DOHH2 (cell line): ENCODE measurements around the gene KRT33B.

Experiments used
- H3F3A ChIP-seq: fragments of 200-600 bp; sonication (generic), shearing (Covaris generic); 2 replicates; pipeline ENCODE4 v1.6.0; 2016; ENCODE audit warnings: antibody characterized with exemption, mild to moderate bottlenecking; ENCODE audit not compliant: control insufficient read depth, insufficient read depth
- H3K27ac ChIP-seq: fragments of 200-600 bp; sonication (generic); 2 replicates; pipeline ENCODE4 v1.5.1; 2014; ENCODE audit warnings: low read depth, mild to moderate bottlenecking, low read length, moderate library complexity
- H3K27me3 ChIP-seq: fragments of 200-600 bp; sonication (generic); 2 replicates; pipeline ENCODE4 v1.6.1; 2014; ENCODE audit warnings: mild to moderate bottlenecking, low read length, mixed read lengths; ENCODE audit not compliant: control insufficient read depth
- H3K36me3 ChIP-seq: fragments of 200-600 bp; sonication (generic); 2 replicates; pipeline ENCODE4 v1.6.1; 2014; ENCODE audit warnings: mild to moderate bottlenecking, low read length, moderate library complexity, mixed read lengths; ENCODE audit not compliant: control insufficient read depth
- H3K4me1 ChIP-seq: fragments of 200-600 bp; sonication (generic); 2 replicates; pipeline ENCODE4 v1.6.1; 2014; ENCODE audit warnings: mild to moderate bottlenecking, low read length, mixed read lengths; ENCODE audit not compliant: control insufficient read depth
- H3K4me2 ChIP-seq: fragments of 200-600 bp; sonication (generic); 2 replicates; pipeline ENCODE4 v1.6.0; 2014; ENCODE audit warnings: mild to moderate bottlenecking, low read length, moderate library complexity
- H3K4me3 ChIP-seq: fragments of 200-600 bp; sonication (generic); 2 replicates; pipeline ENCODE4 v1.5.1; 2014; ENCODE audit warnings: mild to moderate bottlenecking, low read length, mixed read lengths
- H3K79me2 ChIP-seq: fragments of 200-600 bp; sonication (generic); 2 replicates; pipeline ENCODE4 v1.6.1; 2014; ENCODE audit warnings: mild to moderate bottlenecking, low read length, mixed read lengths; ENCODE audit not compliant: control insufficient read depth
- H3K9me2 ChIP-seq: fragments of 200-600 bp; sonication (generic); replicated peaks from 2 replicates; pipeline ENCODE4 v1.6.1; 2014; ENCODE audit warnings: mild to moderate bottlenecking, low read length, mixed read lengths; ENCODE audit not compliant: control insufficient read depth
- H3K9me3 ChIP-seq: fragments of 200-600 bp; sonication (generic); 2 replicates; pipeline ENCODE4 v1.6.1; 2014; ENCODE audit warnings: antibody characterized with exemption, low read length, mixed read lengths; ENCODE audit not compliant: control insufficient read depth, insufficient read depth
- H4K20me1 ChIP-seq: fragments of 200-600 bp; sonication (generic); 2 replicates; pipeline ENCODE4 v1.6.0; 2014; ENCODE audit warnings: low read depth, mild to moderate bottlenecking, antibody characterized with exemption, low read length, moderate library complexity; ENCODE audit not compliant: control insufficient read depth, insufficient read depth
- CTCF ChIP-seq: fragments of 200-600 bp; sonication (generic); IDR thresholded peaks from one replicate; pipeline ENCODE4 v1.5.1; 2014; ENCODE audit warnings: antibody characterized with exemption, mild to moderate bottlenecking, low read depth, low read length; ENCODE audit not compliant: poor library complexity, severe bottlenecking
- EZH2phosphoT487 ChIP-seq: fragments of 200-600 bp; sonication (generic); IDR thresholded peaks from 2 replicates; pipeline ENCODE4 v1.6.1; 2017; ENCODE audit warnings: borderline replicate concordance, mild to moderate bottlenecking, antibody characterized with exemption, low read length, moderate library complexity, mixed read lengths

The KRT33B gene

GRCh38 chr17:41333836-41334235, 35.8 kb downstream of the KRT33B start:
- Histone ChIP-seq H4K20me1 (no peaks in the 10 kb centered on the region), H3K9me2 (no peaks in the 10 kb centered on the region), H3K27me3 (no peaks in the 10 kb centered on the region), H3K79me2 (no peaks in the 10 kb centered on the region), H3K9me3 (no peaks in the 10 kb centered on the region), H3F3A (no peaks in the 10 kb centered on the region), H3K36me3 (no peaks in the 10 kb centered on the region), H3K27ac (no peak overlapping the region), H3K4me1 (peaks cover 7% of the 10 kb centered on the region), H3K4me2 (no peak overlapping the region), H3K4me3 (no peak overlapping the region)
- no peak for TF ChIP-seq EZH2phosphoT487
- no peak for TF ChIP-seq CTCF

- Histone ChIP-seq H3K4me2 (no peak overlapping the region), H3F3A (no peaks in the 10 kb centered on the region), H4K20me1 (no peaks in the 10 kb centered on the region), H3K4me1 (peaks cover 7% of the 10 kb centered on the region), H3K27me3 (no peaks in the 10 kb centered on the region), H3K9me3 (no peaks in the 10 kb centered on the region), H3K36me3 (no peaks in the 10 kb centered on the region), H3K79me2 (no peaks in the 10 kb centered on the region), H3K9me2 (no peaks in the 10 kb centered on the region), H3K27ac (no peak overlapping the region), H3K4me3 (no peak overlapping the region)
- TF ChIP-seq EZH2phosphoT487 (no peak), CTCF (no peak)
Measured at GRCh38 chr17:41333098-41333497, 36.5 kb downstream of the KRT33B start.

- no peak for TF ChIP-seq CTCF
- TF ChIP-seq EZH2phosphoT487 = no peak
- no peaks in the 10 kb centered on the region for H3K79me2 ChIP-seq
- H3K4me1 ChIP-seq = peaks cover 7% of the 10 kb centered on the region
- H3K9me2 ChIP-seq = no peaks in the 10 kb centered on the region
- no peak overlapping the region for H3K4me2 ChIP-seq
- H3K27me3 ChIP-seq = no peaks in the 10 kb centered on the region
- no peak overlapping the region for H3K27ac ChIP-seq
- no peaks in the 10 kb centered on the region for H4K20me1 ChIP-seq
- no peak overlapping the region for H3K4me3 ChIP-seq
- H3K36me3 ChIP-seq = no peaks in the 10 kb centered on the region
- no peaks in the 10 kb centered on the region for H3F3A ChIP-seq
- no peaks in the 10 kb centered on the region for H3K9me3 ChIP-seq
Measured at GRCh38 chr17:41332239-41332638, 37.4 kb downstream of the KRT33B start.

- H3K4me2 ChIP-seq = no peak overlapping the region
- no peak for TF ChIP-seq EZH2phosphoT487
- TF ChIP-seq CTCF = no peak
- no peaks in the 10 kb centered on the region for H3K9me3 ChIP-seq
- no peaks in the 10 kb centered on the region for H3K36me3 ChIP-seq
- H3K79me2 ChIP-seq = no peaks in the 10 kb centered on the region
- H3K4me3 ChIP-seq = no peak overlapping the region
- no peaks in the 10 kb centered on the region for H3K27me3 ChIP-seq
- no peak overlapping the region for H3K27ac ChIP-seq
- H3K9me2 ChIP-seq = no peaks in the 10 kb centered on the region
- H3K4me1 ChIP-seq = peaks cover 7% of the 10 kb centered on the region
- no peaks in the 10 kb centered on the region for H3F3A ChIP-seq
- H4K20me1 ChIP-seq = no peaks in the 10 kb centered on the region
Measured at GRCh38 chr17:41331606-41332005, 38.0 kb downstream of the KRT33B start.
